GM19025 (cell line): ENCODE data around the gene CRIM1.

Source experiments
- ATAC-seq: cut with Tn5 transposase; IDR thresholded peaks from one replicate; pipeline ENCODE4 v1.9.1; 2021; ENCODE audit warnings: mild to moderate bottlenecking, low read depth, moderate library complexity; ENCODE audit not compliant: unreplicated experiment

Gene CRIM1

GRCh38 chr2:36416370-36417165, 61.0 kb downstream of the CRIM1 start:
- ATAC-seq, result no peak

DNA sequence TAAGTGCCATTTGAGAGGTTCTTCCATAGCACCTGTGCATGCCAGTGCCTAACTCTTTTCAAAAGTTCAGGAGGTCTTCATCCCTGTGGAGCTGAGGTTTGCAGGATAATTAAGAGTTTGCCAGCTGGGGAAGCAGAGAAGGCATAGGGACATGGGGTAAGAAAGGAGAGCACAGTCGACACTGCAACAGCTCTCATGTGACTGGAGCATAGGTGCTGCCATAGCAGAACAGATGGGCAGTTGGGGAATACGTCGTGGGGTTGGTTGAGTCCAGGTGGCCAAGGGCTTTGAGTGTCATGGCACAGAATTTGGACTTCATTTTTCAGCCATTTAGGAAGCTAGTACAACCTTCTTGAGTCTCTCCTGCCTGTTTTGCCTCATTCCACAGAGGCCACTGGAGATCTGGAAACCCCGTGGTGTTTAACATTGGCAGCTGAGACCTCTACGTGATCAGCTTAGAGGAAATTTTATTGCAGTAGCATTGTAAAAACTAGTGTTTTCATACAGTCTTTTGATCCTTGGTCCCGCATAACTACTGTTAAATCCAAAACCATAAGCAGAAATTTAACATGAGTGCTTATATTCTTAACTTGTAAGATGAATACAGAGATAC, 65.1 kb downstream of the CRIM1 start:
- no peak for ATAC-seq

DNA sequence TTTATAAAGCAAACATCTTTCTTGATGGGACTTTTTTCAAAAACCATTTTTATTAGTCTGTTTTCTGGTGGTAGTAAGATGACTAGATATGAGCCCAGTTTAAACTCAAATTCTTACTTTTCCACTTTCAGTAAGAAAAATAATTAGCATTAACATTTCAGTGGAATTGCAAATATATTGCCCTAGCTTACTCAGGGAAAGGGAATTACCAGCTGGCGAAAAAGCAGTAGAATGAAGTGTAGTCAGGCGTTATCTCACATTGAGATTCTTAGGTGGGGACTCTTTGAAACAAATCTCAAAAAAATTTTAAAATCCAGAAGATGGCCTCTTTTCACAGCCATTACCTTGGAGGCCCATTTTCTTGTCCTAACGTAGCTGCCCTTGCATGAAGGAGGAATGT, 65.8 kb downstream of the CRIM1 start:
- no peak for ATAC-seq

DNA sequence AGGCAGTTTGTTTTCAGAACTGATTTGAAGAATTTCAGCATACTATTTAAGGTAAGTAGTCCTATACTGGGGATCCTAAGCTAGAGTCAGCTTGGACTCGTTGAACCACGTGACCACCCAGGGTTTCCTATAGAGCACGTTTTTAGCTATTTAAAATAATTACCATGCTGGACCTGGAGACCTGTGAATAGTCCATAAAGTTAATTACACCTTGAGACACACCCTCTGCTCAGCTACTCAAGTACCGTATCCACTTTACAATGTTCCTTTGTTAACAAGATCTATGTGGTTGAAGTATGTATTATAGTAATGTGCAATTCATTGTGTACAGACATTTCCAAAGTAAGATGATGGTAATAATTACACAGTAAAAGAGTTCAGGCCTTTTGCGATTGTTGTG, 67.6 kb downstream of the CRIM1 start:
- no peak for ATAC-seq

DNA sequence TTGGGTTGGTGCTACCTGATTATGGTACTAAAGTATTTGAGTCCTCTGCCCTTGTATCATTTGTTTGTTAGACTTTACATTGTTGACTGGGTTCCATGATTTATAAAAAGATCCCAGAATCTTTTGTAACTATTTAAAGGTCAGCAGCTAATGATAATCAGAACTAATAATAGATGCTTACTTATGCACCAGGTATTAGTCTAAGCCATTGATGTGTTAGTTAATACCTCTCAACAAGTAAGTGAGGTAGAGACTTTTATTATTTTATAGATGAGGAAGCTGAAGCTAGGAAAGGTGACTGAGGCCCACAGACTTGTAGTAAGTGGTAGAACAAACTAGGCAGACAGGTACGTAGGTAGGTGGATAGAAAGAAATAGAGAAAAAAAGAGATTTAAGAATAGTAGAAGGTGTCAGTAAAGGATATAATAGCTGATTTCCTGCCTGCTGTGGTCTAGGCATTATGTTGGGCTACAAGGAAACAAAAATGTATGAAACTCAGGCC, 68.1 kb downstream of the CRIM1 start:
- no peak for ATAC-seq

DNA sequence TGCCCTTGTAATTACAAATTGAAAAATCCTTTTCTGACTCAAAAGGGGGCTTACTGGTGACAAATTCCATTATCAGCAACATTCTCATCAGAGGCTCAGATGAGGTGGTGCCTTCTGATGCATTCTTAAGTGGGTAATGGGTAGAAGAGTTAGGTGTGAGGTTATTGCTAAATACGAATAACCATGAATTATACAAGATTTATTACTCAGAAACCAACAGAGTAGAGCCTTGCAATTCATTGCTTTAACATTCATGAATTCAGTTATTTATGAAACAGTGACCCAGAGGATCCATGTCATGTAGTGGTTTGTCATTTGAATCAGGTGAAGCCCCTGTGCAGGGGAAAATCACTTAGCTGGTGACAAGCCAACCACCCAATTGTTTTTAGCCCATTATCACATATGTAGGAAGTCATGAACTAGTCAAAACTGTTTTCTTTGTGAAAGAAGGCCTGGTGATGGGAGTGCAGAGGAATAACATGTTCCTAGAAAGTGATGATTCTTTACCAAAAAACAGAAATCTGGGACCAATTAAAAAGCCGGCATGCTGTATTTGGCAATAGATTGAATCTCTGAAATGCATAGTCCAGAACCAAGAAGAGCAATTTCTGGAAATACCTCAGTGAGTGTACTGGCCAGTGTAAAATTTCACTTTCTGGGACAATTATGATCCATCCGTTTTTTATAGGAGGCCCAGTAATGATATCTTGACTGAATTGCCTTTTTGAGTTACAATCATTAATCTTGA, 70.2 kb downstream of the CRIM1 start:
- no peak for ATAC-seq

DNA sequence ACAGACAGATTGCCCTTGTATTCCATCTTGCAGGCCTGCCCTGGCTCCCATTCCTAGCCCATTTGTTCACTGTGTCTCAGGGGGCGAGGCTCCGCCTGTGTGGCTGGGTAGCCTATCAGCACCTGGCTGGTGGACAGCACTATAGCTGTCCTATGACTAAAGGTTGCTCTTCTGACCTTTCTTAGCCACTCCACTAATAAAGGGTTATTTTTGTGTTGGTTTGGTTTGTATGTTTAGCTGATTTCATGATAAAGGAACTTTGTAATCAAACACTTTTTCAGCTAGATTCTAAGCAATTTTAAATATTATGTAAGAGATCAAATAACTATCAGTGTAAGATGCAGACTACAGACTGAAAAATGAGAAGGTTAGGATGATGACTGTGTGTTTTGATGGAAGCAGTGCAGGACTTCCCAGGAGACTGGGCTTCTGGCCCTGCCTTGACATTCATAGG, 72.2 kb downstream of the CRIM1 start:
- ATAC-seq, result no peak

- no peak for ATAC-seq
Measured at GRCh38 chr2:36430549-36430948, 75.0 kb downstream of the CRIM1 start.

DNA sequence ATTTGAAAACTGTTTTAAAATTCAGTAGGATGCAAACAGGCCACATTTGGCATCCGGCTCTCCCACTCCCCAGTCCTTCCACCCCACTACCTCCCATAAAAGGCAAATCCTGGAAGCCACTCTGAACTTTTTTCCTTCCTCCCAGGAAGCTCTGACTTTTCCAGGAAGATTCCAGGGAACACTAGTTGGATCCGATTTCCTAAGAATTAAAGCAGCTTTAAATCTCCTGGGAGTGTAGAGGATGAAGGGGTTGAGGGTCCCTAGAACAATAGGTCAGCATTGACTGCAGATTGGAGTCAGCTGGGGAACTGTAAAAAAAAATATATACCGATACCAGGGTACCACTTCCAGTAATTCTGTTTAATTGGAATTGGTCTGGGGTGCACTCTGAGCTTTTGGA, 76.9 kb downstream of the CRIM1 start:
- no peak for ATAC-seq

- no peak for ATAC-seq
Measured at GRCh38 chr2:36433311-36434217, 78.0 kb downstream of the CRIM1 start.

- no peak for ATAC-seq
Measured at GRCh38 chr2:36438449-36438977, 82.9 kb downstream of the CRIM1 start.

GRCh38 chr2:36439084-36439483, 83.5 kb downstream of the CRIM1 start:
- no peak for ATAC-seq

DNA sequence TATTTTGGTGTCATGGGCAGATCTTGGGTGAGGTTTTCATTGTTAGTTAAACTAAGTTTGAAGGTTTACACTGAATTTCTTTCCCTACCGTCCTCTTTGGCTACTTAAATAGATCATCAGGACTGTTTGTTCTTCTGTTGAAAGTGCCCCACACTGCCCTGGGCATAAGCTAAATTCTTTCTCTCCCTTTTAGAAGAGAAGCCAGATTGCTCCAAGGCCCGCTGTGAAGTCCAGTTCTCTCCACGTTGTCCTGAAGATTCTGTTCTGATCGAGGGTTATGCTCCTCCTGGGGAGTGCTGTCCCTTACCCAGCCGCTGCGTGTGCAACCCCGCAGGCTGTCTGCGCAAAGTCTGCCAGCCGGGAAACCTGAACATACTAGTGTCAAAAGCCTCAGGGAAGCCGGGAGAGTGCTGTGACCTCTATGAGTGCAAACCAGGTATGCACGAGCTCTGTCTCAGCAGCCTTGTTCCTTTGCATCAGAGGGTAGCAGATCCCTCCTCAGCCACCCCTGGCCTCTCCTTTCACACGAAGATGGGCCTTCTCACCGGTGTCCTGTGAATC, 85.6 kb downstream of the CRIM1 start:
- no peak for ATAC-seq

GRCh38 chr2:36441816-36442215, 86.2 kb downstream of the CRIM1 start:
- no peak for ATAC-seq

GRCh38 chr2:36444216-36444936, 88.8 kb downstream of the CRIM1 start:
- no peak for ATAC-seq

DNA sequence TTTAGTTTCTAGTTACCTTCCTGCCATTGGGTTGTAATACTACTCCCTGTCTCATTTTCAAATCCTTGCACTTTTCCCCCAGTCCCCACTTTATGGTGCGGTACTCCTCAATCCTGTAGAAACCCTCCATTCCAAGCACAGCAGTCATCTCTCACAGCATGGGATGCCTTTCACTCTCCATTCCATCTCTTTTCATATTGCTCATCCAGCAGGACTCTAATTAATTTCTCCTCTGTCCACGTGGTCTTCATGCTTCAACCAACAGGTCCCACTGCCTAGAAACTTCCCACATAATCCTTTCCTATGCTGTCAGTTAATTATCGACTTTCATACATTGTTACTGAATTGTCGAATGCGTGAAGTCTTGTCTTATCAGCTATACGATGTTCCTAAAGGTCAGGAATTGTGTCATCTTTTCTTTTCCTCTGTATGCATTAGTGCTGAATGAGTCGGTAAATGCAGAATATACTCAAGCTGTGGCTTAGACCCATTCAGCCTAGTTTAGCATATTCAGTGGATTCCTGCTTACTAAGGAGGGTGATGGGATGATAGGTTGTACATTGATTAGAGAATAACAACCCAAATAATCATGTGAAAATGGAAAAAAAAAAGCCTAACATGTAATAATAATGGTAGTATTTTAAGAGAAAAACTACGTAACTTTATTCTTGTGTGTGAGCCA, 89.7 kb downstream of the CRIM1 start:
- ATAC-seq, result no peak

- ATAC-seq, result no peak
Measured at GRCh38 chr2:36446294-36446693, 90.7 kb downstream of the CRIM1 start.

DNA sequence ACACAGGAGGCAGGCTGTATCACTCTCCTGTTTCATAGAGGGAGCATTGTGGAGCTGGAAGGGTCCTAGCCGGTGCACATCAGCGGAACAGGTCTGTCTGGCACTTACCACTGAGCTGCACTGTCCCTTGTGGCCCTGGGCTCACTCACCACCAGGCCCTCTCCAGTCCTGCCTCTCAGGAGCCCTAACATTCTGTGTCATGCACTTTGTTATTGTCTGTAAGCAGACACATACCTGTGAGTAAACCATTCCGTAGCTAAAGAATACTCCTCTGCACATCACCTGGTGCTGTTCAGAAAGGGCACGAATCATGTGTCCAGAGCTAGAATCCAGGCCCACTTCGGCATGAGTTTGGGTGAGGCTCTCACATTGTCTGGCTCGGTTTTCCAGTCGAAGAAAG, 93.6 kb downstream of the CRIM1 start:
- ATAC-seq, result no peak
